Stomach (tissue), 4 donors: ENCODE data around the gene MRC2.

Experiments
- POLR2A ChIP-seq, 4 donors: fragments of 450-650 bp; IDR thresholded peaks; one replicate each; pipeline ENCODE4 v1.6.1; 2016; ENCODE audit warnings: antibody characterized with exemption in 4 of 4, control low read depth in 2 of 4, mild to moderate bottlenecking in 1 of 4, moderate library complexity in 1 of 4
- TF ChIP-seq, protein P1 (sequence below), 7 experiments: fragments of 450-650 bp in 4 of 7; fragments of 200-600 bp in 3 of 7; sonication (generic) in 3 of 7; IDR thresholded peaks; one replicate each; pipeline ENCODE4 v1.5.1; 2016 to 2019; ENCODE audit warnings: antibody characterized with exemption in 7 of 7, control low read depth in 2 of 7, mild to moderate bottlenecking in 1 of 7

DNA sequence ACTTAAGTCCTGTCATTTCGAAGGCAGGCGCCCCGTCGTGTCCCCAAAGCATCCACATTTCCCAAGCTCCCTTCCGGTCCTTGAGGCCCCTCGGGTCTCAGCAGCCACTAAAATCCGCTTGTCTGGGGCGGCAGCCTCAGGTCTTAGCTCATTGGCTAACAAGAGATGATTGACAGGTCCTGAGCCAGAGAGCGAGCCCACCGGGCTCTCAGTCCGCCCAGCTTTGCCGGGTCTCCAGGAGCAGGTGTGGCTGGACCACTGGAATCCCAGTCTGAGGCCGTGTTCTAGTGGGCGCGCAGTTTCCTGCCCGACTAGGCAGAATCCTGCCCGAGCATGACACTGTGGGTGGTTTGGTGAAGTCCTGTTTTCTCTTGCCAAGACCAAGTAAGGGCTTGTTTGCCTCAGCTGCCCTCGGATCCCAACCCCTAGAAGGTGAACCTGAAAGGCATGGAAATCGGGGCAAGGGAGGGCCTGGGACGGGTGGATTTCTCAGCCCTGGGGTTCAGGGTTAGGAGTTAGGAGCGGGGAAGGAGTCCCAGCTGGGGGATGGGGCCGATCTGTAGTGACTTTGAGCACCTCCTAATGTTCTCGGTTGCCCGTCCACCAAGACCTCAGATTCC, 42.8 kb downstream of the MRC2 start:
- TF ChIP-seq, protein P1, sequence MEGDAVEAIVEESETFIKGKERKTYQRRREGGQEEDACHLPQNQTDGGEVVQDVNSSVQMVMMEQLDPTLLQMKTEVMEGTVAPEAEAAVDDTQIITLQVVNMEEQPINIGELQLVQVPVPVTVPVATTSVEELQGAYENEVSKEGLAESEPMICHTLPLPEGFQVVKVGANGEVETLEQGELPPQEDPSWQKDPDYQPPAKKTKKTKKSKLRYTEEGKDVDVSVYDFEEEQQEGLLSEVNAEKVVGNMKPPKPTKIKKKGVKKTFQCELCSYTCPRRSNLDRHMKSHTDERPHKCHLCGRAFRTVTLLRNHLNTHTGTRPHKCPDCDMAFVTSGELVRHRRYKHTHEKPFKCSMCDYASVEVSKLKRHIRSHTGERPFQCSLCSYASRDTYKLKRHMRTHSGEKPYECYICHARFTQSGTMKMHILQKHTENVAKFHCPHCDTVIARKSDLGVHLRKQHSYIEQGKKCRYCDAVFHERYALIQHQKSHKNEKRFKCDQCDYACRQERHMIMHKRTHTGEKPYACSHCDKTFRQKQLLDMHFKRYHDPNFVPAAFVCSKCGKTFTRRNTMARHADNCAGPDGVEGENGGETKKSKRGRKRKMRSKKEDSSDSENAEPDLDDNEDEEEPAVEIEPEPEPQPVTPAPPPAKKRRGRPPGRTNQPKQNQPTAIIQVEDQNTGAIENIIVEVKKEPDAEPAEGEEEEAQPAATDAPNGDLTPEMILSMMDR (IDR thresholded peaks at IDR 0.05) = no peak
- no peak for TF ChIP-seq POLR2A (IDR thresholded peaks at IDR 0.05)
